NCI-H146 (cell line): Measurements from ENCODE around the gene COL4A2.
A peak's percentile ranks its signal among the peaks of the same experiment; 100 is the strongest.

ENCODE experiments used
- DNase-seq: peaks from one replicate; lab custom pipeline; 2025; lab: John Stamatoyannopoulos, UW

Gene COL4A2

GRCh38 chr13:110402299-110403069 is 95.4 kb downstream of the COL4A2 start:
- DNase-seq, result no peak

DNA sequence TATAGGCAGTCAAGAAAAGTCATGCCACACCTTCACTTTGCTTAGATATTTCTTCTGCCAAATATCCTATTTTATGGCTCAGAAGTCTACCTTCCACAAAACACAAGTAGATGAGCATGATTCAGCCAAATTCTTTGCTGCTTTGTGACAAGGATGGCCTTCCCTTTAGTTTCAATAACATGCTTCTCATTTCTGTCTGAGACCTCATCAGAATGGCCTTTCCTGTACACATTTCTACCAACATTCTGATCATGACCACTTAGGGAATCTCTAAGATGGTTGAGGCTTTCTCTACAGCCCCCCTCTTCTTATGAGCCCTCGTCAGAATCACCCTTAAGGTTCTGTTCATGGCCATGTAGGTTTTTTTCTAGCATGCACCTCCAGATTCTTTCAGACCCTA is 96.2 kb downstream of the COL4A2 start:
- no peak for DNase-seq

DNA sequence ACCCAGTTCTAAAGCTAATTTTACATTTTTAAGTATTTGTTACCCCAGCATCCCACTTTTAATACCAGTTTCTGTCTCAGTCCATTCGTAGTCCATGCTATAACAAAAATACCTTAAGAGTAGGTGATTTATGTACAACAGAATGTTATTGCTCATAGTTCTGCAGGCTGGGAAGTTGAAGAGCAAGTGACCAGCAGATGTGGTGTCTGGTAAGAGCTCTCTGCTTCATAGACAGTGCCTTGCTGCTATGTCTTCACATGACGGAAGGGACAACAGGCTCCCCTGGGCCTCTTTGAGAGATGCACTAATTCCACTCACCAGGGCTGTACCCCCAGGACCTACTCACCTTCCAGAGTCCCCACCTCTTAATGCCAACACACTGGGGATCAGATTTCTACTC is 96.6 kb downstream of the COL4A2 start:
- DNase-seq, result no peak

DNA sequence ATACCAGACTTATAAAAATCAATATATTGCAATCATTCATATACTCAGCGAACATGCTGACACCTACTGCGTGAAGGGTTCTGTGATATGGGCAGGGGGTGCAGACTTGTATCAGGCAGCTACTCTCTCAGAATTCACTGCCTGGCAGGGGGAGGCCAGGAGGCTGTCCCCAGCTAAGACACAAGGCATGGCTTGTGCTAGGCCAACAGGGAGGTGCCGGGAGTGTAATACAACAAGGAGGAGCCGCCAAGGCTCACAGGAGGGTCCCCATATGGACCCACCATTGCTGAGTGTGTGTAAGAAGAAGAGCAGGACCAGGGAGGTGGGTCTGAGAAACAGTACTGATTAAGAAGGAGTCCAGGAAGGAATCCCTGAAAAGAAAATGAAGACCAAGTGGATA is 97.2 kb downstream of the COL4A2 start:
- no peak for DNase-seq

- DNase-seq, result no peak
Observed at GRCh38 chr13:110405597-110406450, 98.7 kb downstream of the COL4A2 start.

- no peak for DNase-seq
Observed at GRCh38 chr13:110407021-110407420, 99.9 kb downstream of the COL4A2 start.

DNA sequence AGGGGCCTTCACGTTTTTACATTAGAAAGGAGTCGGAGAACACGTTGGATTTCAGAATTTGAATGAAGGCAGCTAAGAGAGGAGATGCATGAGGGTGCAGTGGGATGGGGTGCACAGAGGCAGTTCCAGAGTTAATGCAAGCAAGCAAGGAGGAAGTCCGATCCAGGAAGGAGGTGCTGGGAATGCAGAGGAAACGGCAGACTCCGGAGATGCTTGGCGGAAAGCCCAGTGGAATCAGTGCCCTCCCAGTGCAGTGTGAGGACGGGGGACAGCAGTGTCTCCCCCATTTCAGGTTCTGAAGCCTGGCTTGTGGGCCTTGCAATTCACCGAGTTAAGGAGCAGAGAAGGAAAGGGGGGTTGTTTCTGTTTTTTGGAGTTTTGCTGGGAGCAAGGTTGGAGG is 100.4 kb downstream of the COL4A2 start:
- no peak for DNase-seq

GRCh38 chr13:110408286-110408685 is 101.2 kb downstream of the COL4A2 start:
- no peak for DNase-seq

GRCh38 chr13:110409581-110409992 is 102.5 kb downstream of the COL4A2 start:
- no peak for DNase-seq

- DNase-seq, result no peak
Observed at GRCh38 chr13:110410000-110410399, 102.9 kb downstream of the COL4A2 start.

DNA sequence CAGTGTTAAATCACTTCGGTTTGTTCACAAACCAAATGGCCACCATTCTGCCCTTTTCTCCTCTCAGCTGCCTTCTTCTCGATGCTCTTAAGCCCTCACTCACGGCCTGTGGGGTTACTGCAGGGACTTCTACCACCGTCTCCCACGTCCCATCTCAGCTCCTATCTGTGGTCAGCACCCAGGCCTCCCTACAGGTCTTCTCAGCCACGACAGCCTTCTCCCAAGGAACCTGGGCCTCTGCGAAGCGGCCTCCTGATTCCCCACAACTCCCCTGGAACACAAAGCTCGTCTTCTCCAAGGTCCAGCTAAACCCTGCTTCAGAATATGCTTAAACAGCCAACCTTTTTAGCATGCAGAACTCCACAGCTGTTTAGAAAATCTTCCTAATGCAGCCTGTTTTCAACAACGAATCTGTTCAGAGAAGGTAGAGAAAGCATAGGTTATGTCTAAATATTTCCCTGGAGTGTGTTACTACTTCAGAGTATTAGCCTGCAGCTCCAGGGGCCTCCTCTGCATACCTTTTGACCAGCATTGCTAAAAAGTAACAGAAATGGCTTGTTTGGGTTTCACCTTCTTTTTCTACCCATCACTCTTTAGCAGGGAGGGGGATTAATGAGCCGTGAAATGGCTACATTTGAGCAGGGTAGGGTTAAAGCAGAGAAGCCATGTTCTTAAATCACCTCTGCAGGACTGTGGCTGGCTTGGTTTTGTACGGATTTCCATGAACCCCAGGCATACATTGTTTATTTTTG is 104.0 kb downstream of the COL4A2 start:
- DNase-seq, result no peak

GRCh38 chr13:110411688-110412059 is 104.6 kb downstream of the COL4A2 start:
- DNase-seq, result no peak

DNA sequence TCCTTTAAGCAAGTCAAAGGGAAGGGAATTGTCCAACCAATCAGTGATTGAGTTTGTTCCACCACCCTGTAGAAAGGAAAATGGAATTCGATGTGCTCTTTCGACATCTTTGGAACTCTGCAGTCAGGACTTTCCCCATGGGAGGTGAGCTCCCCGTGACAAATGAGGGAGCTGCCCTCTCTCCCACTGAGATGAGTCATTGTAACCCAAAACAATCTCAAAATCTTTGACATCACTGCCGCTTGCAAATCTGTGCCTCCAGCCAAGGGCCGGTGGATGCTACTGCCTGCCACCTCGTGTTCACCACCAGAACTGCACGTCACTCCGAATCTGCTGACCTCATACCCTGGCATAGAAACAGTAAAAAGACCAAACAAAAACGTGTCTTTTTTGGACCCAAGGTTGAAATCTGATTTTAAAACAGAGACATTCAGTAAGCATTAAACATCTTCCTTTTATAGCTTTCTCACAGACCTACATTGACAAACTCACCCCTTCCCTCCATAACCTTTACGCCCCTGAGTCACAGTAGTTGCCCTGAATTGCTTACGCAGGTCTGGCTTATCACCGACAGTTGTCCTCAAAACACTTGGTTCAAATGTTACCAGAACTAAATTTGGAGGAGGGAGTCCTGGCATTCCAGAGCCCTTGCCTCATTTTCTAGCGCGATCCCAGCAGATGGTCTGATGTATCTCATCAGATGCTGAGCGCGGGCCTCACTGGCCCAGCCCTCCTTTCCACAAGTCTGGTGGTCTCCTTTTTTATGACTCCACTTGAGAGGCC is 105.2 kb downstream of the COL4A2 start:
- DNase-seq, result peak; percentile 36

DNA sequence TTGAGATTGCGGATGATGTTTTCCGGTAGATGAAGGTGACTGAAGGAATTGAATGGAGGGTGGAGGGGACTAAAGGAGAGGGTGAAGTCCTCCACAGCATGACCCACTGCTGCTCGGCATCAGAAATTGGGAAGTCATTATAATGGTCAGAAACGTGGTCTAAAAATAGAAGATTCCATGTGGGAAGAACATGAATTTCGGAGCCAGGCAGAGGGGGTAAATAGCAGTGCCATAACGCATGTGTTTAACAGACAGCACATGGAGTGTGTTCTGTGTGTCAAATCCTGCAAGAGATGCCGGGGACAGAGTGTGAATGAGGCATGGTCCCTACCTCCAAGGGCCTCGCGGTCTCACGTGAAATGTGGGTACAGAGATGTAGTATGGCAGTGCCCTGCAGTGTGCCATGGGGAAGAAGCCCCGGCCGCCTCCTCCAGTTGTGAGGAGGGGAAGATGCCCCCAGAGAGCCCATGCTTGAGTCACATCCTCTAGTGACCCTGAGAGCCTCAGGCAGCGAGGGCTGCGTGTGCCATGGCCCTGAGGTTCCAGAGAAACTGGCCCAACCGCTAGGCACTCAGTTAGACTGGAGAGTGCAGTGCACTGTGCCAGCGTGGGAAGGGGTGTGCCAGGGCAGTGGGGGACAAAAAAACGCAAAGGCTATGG is 106.1 kb downstream of the COL4A2 start:
- no peak for DNase-seq

GRCh38 chr13:110413676-110414040 is 106.6 kb downstream of the COL4A2 start:
- no peak for DNase-seq

DNA sequence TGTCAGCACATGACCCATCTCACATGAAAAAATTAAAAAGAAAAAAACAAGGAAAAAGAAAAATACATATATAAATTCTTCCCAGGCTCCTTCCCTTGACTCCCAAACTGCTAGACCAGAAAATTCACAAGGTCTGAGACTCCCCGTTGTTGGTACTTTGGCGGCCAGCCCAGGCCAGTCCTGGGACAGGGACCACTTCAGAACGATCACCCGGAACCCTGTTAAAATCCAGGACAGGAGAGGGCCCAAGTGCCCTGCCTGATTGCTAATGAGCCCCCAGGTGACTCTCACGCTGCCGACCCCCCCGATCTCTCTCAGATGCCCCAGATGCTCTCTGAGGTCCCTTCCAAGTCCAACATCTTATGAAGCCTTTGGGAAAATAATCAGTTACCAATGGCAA is 107.2 kb downstream of the COL4A2 start:
- no peak for DNase-seq

GRCh38 chr13:110414931-110415330 is 107.8 kb downstream of the COL4A2 start:
- DNase-seq, result no peak

GRCh38 chr13:110415669-110416068 is 108.6 kb downstream of the COL4A2 start:
- DNase-seq, result peak; percentile 61

DNA sequence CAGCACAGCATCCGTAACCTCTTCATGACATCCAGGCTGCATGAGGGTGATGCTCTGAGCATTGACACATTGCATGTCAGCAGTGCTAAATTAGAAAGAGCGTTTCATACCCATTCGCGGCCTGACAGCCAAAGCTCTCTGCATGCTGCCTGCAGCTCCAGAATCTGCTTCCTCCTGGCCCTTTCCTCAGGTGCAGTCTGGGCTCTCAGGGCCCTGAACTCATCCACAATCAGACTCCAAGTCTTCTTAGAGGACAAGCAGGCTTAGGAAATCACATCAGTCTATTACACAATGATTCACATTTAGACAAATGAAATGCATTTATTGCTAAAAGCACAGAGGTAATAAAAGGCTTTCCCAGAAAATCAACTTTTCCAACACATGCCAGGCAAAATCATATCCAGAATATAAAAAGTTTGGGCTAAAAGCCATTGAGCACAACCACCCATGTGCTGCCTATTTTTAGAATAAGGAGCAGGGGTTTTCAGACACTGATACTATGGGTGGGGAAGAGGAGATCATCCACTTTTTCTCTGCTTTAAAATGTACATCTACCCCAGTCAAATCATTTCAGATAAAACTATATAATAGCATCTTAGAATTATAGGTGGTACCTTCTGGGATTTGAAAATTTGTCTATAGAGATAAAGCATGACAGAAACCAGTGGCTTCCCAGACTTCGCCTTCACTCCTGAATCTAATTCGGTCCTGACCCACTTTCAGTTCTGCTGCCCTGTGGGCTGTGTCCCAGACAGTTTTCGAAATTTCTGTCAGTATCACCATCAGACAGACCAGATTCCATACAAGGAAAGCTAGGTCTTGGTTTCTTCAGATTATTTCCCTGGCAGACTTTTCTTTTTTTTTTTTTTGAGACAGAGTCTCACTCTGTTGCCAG is 109.3 kb downstream of the COL4A2 start:
- no peak for DNase-seq

DNA sequence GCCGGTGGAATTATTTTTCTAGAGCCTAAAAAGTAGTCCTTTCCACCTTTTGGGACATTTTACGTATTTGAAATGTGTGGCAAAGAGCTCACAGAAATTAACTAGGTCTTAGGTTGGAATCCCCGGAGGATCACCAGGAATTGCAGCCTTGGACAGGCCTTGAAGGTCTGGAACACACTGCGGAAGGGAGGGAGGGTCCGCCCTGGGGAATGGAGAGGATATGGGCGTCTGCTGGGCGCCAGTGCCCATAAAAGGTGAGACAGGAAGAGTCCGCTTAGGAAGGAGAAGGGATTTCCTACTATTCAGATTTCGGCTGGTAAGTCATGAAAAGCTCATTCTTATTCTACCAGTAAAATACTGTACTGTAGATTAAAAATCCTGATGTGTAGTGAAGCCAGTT is 111.9 kb downstream of the COL4A2 start:
- DNase-seq, result no peak
